ENCODE results near the gene SBF2.

- TF ChIP-seq POLR2A (IDR thresholded peaks at IDR 0.05; ENCODE audit: low read depth, low read length), result no peak
- TF ChIP-seq TAF1 (IDR thresholded peaks at IDR 0.05; ENCODE audit: low read depth, low read length), result no peak
- no peak for TF ChIP-seq POLR2AphosphoS5 (IDR thresholded peaks at IDR 0.05; ENCODE audit: low read depth, low read length)
- TF ChIP-seq SPI1 (IDR thresholded peaks at IDR 0.05; ENCODE audit: low read depth, low read length), result no peak
Observed at GRCh38 chr11:10310301-10310841, 16.4 kb upstream of the SBF2 start.
